GM21825 (cell line): Measurements from ENCODE around the gene AGPAT2.
"Not testable (repeated sequence)": the region's sequence is repeated elsewhere in the genome, so short reads cannot be mapped to it uniquely, and the experiment has no call there.

Experiments
- ATAC-seq: cut with Tn5 transposase; IDR thresholded peaks from one replicate; pipeline ENCODE4 v1.9.1; 2021; ENCODE audit warnings: mild to moderate bottlenecking, moderate library complexity; ENCODE audit not compliant: unreplicated experiment

Gene AGPAT2

DNA sequence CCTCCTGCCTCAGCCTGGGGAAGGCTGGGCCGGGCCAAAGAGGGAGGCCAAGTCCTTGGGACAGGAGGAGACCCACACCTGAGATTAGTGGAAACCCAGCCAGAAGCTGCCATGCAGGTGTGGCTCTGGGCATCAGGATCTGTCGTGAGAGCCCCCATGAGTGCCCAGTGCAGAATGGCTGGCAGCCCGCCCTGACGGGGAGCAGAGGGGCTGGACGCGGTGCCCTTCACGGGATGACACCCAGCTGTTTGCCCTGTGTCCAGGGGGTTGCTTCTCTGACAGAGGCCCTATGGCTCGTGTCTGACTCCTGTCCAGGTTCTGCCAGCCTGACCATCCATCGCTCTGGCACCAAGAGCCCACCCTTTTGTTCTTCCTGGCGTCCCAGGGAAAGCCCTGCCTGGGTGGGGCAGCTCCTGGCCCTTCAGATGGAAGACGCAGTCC, 33.7 kb upstream of the AGPAT2 start:
- no peak for ATAC-seq

DNA sequence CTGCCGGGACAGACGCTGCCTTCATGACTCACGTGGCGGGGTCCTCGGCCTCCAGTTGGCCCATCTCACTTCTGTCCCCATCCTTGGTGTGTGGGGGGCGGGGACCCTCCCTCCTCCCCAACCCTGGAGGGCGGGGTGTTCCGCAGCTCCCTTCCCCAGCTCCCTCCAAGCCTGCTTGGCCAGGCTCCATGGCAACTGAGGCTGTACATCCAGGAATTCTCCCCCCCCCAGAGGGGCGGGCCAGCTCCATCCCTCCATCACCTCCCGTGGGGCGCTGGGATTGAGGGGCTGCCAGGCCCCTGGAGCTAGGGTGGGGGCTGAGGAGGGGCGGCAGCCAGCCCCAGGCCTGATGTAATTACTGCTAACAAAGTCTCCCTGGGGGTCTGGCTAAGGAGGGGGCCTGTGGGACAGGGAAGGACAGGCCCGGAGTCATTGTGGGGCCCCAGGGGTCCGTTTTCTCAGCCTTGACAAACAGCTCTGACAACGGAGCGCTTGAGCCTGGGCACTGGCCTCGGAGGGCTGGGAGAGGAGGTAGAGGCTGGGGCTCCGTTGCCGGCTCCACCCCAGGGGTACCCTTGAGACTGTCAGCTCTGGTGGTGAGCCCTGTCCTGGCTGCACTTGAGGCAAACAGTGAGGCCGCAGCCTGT, 33.1 kb upstream of the AGPAT2 start:
- ATAC-seq: no peak

GRCh38 chr9:136719195-136719880, 32.1 kb upstream of the AGPAT2 start:
- no peak for ATAC-seq

GRCh38 chr9:136718345-136719194, 31.3 kb upstream of the AGPAT2 start:
- no peak for ATAC-seq

GRCh38 chr9:136717399-136717798, 30.1 kb upstream of the AGPAT2 start:
- no peak for ATAC-seq

- ATAC-seq: no peak
These were observed 27.6 kb upstream of the AGPAT2 start for GRCh38 chr9:136714893-136715274.

DNA sequence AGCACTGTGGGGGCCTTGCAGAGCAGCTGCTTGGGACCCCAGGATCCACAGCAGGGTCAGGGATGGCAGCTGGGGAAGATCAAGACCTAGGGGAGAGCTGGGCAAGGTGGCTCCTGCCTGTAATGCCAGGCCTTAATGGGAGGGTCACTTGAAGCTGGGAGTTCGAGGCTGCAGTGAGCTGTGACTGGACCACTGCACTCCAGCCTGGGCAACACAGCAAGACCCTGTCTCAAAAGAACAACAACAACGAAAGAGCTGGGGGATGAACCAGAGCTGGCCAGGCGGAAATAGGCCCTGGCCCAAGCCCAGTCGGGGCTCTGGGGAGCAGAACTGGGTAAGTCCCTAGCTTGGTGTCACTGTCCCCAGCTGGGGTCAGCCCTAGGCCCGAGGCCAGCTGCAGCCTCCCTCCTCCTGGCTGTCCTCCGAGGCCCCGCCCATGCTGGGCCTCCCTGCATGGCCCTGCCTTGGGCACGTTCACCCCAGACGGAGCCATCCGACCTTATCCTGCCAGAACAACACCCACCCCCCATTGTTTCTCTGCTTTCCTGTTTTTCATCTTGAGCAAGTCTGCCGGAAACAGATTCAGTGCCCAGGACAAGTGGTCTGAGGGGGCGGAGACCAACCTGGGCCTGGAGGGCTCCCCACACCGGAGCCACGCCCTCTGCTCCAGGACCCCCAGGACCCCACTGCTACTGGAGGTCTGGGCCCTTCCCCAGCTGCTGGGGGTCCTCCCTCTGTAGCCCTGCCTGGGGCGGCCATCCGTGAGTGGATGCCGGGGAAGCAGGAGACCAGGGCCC, 27.0 kb upstream of the AGPAT2 start:
- no peak for ATAC-seq

GRCh38 chr9:136713550-136713949, 26.3 kb upstream of the AGPAT2 start:
- no peak for ATAC-seq

DNA sequence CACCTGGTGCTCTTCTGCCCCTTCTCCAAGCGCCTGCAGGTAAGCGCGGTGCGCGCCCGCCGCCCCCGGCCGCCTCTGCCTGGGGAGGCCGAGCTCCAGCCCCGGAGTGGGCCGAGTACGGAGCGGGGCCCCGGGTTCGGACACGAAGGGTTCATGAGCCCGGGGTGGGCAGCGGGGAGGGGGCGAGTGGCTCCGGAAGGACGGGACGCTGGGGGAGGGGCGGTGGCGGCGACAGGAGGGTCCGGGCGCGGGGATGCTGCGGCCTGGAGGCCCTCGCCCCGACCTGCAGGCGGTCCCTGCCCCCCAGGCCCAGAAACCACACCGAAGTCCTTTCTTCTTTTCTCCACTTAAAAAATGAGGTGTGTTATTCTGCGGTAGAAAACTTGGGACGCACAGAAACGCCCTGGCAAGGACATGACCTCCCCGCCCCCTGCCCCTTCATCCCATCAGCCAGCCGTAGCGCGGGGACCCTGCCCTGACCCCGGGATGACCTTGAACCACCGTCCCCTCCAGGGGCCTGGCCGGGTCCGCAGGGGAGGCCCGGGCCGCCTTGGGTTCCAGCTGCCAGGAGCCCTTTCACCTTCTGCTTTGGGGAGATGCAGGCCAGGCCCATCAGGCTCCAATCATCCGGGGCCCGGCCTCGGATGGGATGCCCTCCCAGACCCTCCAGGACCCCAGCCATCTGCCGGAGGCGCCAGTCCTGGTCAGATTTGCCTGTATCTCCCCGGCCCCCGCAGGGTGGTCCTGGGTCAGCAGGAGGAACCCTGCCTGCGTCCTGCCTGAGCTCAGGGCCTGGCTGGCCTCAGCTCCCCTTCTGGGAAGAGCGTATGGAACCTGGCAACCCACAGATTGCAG, 25.7 kb upstream of the AGPAT2 start:
- ATAC-seq: no peak

DNA sequence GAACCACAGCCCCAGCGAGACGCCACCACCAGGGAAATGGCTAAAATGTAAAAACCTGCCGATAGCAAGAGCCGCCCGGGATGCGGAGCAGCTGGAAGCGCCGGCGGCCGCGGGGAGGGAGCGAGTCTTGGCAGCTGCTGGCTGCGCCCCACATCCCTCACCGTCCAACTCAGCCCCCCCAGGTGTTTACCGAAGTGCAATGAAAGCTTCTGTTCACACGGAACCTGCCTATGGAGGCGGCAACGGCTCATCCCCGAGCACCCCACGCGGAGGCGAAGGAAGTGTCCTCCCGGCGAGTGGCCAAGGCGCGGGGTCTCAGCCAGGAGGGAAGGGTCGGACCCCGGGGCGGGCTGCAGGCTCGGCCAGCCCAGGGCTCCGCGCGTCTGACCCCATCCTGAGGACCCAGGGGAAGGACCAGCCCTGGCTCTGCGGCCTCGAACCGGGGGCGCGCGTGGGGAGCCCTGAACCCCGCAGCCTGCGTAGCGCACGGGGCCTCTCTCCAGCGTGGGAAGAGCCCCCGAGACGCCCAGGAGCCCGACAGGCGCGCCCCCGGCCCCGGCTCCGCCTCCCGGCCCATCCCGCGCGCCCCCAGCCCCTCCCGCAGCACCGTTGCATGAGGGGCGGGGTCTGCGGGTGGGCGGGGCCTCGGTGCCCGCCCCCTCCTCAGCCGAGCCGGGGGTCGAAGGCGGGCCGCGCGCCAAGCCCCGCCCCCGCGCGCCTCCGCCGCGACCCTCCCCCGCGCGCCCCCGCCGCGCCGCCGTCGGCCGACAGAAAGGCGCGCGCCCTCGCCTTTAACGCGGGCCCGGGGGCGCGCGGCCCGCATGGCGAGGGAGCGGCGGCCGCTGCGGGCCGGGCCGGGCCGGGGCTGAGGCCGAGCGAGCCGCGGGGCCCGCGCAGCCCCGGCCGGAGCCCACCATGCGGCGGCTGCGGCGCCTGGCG, 24.8 kb upstream of the AGPAT2 start, which contains the start of gene DIPK1B:
DIPK1B (plus strand) TSS at position 822 of the 939 bp plus-strand sequence; CDS start at position 916, 94 bp downstream.
- ATAC-seq: no peak

DNA sequence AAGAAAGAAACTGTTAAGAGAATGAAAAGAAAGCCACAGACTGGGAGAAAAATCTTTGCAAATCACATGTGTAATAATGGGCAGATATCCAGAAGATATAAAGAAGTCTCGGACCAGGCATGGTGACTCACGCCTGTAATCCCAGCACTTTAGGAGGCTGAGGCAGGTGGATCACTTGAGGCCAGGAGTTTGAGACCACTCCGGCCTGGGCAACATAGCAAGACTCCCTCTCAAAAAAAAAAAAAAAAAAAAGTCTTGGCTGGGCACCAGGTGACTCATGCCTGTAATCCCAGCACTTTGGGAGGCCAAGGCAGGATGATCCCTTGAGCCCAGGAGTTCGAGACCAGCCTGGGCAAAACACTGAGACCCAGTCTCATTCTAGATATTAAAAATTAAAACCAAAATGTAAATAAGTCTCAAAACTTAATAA, 24.0 kb upstream of the AGPAT2 start:
- not testable (repeated sequence) for ATAC-seq

GRCh38 chr9:136710543-136710942, 23.3 kb upstream of the AGPAT2 start:
- no peak for ATAC-seq

DNA sequence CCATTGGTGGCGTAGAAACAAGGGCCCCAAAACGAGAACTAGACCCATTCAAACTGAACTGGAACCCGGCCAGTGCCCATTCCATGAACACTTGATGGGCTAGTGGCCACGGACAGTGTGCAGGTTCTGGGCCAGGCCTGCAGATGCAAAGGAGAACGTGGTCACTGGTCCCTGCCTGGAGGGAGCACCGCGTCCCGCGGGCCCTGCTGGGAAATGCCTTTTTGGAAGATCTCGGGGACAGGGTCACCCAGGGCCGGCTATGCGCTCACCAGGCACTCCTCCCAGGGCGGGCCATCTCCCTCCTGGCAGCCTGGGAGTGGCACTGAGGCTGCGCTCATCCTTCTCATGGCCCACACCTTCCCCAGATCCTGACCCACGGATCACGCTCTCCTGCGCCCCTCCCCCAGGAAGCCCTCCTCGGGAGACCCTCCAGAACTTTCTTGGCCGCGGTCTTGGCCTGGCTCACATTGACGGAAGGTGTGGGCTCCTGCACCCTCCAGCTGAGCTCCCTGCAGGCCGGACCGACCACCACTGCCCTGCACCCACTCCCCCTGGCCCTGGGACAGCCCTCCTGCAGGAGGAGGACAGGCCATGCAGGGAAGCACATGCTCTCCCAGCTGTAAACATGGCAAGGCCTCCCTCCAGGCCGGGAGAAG, 22.3 kb upstream of the AGPAT2 start:
- ATAC-seq: no peak

DNA sequence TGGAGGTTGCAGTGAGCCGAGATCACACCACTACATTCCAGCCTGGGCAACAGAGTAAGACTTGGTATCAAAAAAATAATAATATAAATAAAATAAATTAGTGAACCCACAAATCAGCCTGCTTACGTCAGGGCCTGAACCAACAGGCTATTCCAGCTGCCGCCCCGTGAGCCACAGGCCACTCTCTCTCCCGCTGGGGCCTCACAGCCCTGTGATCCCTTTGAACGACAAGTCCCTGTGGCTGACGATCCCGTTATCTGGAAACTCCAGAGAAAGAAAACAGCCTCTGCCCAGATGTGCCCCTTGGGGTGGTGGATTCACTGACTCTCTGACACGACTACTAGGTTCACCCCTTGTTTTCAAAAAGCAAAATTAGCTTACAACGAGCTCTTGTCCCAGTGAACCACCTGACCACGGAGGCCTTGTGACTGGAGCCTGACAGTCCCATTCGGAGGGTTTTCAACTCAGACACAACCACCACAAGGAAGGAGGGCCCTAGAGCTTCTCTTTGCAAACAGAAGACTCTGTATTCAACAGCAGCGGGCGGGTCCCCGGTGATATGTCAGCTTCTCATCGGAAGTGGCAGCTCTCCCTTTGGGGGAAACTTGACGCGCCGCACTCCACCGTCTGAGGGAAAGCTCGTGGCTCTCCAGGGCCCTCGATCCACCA, 20.7 kb upstream of the AGPAT2 start:
- no peak for ATAC-seq

DNA sequence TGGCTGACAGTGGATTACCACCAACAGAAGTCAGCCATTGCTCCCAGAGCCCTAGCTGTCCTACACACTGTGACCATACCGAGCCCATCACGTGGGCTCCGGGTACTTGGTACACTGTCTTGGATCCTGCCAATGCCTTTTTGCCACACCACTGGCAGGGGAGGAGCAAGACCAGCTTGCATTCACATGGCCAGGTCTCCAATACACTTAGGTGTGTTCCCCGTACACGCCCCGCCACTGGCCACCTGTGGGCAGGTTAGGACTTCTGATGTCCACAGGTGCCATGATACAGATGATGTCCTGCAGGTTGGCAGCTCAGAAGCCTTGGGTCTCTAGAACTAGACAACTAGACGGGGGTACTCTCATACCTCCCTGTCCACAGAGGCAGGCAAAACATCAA, 19.8 kb upstream of the AGPAT2 start:
- no peak for ATAC-seq

- ATAC-seq: no peak
These were observed 18.3 kb upstream of the AGPAT2 start for GRCh38 chr9:136705564-136705963.

DNA sequence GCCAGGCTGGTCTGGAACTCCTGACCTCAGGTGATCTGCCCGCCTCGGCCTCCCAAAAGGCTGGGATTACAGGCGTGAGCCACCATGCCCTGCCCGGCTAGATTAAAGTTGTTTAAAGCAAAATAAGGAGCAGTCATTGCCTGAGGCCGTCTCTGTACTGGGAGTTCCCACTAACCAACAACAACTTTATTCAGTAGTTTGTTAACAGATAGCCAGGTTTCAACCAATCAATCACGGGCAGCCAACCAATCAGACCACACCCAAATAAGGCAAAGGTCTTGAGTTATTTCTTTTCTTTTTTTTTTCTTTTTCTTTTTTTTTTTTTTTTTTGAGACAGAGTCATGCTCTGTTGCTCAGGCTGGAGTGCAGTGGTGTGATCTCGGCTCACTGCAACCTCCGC, 17.5 kb upstream of the AGPAT2 start:
- not testable (repeated sequence) for ATAC-seq
